NCI-H146 treated with DMSO at 0.1 percent for 48 hours (cell line): Measurements from ENCODE around the gene SCAF4.
"Not testable (repeated sequence)": the region's sequence is repeated elsewhere in the genome, so short reads cannot be mapped to it uniquely, and the experiment has no call there.

ENCODE experiments used
- DNase-seq: peaks from one replicate; lab custom pipeline; 2025; ENCODE audit not compliant: unreplicated experiment; lab: John Stamatoyannopoulos, UW

Gene SCAF4

DNA sequence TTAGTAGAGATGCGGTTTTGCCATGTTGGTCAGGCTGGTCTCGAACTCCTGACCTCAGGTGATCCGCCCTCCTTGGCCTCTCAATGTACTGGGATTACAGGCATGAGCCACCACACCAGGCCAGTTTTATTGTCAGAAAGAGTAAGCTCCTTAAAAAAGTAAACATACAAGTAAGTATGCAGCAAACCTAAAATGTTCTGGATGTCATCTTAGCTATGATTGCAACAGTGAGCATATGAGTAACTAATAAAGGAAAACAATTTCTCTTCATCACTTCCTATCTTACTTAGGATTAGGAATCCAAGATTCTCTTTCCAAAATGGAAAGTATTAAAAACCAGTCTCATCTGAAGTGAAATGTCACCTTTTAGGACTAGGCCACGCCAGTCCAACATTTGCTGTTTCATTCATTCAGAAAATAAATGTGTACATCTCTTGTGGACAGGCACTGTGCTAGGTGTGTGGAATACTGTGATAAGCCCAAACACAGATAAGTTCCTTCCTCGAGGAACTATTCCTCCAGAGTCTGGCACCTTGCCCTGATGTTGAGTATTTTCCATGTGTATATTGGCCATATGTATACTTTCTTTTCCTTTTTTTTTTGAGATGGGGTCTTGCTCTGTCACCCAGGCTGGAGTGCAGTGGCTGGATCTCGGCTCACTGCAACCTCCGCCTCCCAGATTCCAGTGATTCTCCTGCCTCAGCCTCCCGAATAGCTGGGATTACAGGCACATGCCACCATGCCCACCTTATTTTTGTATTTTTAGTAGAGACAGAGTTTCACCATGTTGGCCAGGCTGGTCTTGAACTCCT, 5.9 kb upstream of the SCAF4 start:
- not testable (repeated sequence) for DNase-seq

DNA sequence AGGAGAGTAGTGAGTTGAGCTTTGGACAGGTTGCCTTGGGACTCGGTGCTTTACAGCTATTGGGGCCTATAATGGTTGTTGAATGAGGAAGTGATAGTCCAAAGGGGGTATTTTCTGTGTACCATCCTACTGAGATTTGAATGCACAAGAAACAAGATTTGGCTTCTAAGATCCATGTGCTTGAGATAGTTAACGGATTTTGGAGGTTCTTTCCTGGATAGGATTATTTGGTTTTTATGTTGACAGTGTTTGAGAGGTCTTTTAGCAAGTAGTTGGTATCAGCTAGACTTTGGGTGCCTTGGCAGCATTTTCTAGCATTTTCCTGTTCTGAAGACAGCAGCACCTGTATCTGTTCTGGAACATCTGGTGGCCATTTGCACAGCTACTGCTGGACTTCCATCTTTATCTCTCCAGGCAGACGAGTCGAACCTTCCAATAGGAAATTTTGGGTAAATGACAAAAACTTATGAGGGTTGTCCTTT, 3.6 kb upstream of the SCAF4 start:
- no peak for DNase-seq

DNA sequence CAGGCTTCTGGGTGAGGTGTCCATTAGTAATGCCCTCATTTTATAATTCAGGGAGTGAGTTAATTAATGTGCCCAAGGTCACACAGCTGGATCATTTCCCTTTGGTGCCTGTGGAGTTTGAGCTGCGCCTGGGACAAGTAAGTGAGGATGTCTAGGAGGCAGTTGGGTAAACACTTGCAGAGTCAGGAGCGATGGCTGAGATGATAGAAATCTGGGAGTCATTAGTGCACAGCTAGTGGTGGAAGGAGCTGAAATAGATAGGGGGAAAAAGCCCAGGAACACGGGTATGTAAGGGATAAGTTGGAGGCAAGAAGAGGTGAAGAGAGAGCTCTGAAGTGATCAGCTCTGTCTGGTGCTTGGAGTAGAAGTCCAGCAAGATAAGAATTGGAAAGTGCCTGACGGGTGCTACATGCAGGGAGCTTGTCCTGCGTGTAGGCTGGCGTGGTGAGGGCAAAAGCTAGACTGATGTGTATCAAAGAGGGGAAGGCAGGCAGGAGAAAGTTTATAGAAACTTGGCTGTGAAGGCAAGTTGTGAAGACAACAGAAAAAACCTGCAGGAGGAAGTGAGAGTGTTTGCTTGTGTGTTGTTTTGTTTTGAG, 1.7 kb upstream of the SCAF4 start:
- DNase-seq, result no peak

DNA sequence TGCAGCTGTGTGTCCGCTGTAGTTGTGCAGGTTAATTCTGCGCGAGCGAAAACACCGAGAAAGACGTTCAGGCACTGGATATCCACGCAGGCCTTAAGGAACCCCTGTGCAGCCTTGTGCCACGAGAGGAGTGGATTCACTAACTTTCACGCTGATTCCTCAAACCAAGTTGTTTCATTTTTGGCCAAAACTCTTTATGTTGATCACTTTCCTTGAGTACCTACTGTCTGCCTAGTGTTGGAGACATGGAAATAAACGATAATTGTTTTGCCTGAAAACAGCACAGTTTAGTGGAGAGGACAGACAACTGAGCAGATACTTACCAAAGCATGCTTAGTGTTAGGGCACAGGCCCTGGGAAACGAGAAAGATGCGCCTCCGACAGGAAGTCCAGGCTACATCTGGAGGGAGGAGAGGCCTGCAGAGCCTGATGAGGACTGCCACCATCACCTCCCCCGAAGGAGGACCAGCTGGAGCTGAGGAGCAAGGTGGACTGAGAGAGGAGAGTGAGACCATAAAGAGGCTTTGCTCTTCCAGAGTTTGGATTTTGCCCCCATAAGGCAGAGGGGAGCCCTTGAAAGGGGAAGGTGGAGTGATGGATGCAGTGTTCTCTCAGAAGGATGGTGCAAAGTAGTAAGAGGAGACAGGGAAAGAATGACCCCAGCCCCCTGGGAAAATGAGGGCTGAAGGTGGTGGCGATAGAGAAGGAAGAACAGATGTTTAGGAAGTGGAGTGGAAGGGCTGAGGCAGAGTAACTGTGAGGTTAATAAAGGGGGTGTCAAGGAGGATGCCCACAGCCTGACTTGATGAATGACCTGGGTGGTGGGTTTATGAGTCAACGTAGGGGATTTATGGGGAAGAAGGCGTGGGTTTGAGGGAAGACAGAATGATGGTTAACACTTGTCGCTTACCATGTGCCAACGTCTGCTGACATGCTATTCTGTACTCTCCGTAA, 956 bp upstream of the SCAF4 start:
- no peak for DNase-seq

DNA sequence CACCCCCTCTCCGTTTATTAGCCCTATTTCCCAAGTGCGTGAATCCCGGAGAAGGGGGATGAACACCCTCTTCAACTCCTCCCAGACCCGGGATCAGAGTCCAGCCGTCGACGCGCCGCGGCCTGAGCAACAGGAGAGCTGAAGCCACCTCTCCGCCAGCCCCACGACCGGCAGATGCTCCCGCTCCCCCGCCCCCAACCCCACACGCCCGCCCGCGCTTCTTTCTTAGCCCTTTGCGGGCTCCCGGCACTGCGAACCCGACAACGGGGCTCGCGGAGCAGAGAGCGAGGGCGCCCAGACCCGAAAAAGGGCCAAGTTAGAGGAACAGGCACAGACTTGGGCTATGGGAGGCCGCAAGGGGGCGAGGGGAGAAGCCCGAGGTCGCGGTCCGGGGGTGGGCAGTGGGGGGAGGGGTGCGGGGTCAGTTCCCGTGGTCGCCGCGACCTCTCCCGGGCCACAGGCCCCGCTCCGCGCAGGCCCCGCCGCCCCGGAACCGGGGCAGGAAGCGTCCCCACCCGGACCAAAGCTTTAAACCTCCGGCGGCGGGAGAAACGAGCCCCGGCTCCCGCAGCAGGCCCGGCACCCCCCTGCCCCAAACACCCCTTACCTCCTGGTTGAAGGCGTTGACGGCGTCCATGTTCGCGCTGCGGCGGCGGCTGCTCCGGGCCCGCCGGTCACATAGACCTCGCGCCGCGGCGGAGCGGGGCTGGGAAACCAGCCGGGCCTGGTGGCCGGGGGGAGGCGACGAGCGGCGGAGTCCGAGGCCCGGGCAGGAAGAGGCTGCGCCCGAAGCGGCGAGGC, 662 bp downstream of the SCAF4 start:
- DNase-seq, result no peak

DNA sequence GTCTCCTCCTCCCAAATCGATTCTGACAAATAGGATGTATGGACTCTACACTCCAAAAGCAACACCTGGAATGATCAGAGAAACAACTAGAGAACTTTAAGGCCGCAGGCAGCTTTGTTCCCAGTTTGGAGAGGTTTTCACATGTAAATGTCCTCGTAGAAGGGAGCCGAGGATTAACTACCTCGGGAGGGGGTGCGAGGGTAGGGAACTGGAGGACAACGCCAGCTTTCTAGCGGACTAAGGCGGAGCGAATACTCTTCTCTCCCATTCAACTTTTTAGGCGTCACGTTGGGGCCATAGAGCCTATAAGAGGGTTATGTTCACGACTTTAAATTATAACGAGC, 1.2 kb downstream of the SCAF4 start:
- no peak for DNase-seq

DNA sequence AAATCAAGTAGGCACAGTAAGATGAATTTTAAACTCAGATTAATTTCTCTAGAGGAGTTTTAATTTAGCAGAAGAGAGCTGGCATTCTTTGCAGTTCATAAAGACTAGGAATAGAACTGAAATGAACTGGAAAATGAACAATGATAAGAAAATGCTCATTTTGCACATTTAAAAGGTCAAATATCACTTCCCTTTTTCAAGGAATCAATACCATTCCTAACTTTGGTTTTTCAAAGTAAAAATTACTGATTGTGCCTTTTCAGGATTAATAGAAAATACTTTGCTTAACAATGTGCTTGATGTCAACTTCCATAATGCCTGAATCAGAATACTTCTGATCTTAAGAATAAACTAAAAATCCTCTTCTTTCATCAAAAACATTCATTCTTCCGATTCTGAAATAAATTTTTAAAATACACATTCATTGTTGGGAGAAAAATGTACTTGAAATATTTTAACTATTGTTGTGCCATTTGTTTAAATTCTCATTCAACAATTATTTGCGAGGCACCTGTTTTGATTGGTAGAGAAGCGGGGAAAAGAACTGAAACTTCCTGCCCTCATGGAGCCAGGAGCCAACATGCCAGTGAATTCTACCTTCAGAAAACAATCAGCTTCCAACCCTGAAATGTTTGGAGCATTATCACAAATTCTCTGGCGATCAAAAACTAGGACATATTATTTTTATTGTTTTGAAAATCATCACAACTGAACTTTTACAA, 2.1 kb downstream of the SCAF4 start:
- no peak for DNase-seq

DNA sequence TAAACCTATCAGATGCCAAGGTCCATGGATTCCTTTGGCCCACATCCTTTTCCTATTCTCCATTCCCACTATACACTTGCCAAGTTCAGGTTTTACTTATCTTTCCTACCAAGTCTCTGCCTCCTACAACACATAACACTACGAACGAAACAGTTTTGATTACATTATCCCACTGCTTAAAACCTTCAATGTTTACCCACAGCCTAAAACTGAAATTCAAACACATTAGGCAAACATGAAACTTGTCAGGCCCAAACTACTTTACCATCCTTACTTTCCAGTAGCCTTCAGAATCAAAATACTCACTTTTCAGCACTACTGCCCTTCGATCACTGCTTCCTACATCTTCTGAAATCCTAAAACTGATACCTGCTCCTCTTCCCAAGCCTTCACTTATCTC, 3.0 kb downstream of the SCAF4 start:
- DNase-seq, result no peak

DNA sequence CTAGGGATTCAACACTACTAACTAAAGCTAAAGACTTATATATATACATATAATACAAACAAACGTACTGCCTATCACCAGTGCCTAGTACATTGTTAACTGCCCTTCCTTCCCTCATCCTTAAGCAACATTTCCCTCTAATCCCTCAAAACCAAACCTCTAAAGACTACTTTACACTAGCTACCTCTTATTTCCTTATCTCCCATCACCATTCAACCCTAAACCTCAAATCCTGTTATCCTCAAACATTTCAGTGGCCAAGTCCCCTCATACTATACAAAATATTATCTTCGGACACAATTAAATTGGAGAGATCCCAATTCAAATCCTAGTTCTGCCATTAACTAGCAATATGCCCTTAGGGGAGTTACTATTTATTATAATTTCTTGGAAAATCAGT, 3.7 kb downstream of the SCAF4 start:
- DNase-seq, result no peak

DNA sequence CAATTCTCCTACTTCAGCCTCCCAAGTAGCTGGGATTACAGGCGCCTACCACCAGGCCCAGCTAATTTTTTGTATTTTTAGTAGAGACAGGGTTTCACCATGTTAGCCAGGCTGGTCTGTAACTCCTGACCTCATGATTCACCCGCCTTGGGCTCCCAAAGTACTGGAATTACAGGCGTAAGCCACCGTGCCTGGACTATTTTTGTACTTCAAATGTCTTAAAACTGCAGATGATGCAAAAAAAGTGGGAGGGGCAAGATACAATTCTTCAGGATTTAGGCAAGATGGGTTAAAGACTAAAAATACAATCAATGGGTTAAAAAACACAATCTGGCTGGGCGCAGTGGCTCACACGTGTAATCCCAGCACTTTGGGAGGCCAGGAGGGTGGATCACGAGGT, 4.7 kb downstream of the SCAF4 start:
- DNase-seq, result no peak

DNA sequence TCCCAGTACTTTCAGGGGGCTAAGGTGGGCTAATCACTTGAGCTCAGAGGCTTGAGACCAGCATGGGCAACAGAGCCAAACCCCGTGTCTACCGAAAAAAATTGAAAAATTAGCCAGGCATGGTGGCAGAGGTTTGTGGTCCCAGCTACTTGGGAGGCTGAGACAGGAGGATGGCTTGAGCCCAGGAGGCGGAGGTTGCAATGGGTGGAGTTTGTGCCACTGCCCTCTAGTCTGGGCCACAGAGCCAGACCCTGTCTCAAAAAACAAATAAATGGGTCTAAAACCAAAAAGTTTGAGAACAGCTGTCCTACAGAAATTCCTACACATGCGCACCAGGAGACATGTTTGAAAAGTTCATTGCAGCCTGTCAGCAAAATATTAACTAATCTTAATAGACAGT, 5.5 kb downstream of the SCAF4 start:
- no peak for DNase-seq

DNA sequence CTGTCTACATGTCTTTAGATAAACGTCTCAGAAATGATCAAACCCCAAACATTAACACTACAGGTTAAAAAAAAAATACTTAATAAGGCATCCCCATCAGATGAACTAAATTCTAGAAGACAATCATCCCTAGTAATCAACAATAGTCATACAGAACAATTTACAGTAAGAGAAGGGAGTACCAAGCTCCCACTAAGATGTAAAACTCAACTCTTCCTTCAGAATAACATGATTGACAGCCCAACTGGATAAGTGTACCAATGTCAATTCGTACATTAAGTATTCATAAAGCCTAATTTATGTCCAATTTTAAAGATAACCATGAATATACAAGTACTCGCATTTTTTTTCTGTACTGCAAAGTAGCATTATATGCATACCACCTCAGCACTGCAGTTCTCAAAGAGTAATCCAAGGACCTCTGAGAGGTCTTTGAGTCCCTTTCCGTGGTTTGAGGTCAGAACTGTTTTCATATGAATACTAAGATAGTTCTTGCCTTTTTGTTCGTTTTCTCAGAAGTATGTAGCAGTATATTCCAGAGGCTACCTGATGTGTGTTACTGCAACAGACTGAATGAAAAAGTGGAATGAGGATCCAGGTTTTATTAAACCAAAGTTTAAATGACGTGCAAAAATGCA, 6.6 kb downstream of the SCAF4 start:
- no peak for DNase-seq

DNA sequence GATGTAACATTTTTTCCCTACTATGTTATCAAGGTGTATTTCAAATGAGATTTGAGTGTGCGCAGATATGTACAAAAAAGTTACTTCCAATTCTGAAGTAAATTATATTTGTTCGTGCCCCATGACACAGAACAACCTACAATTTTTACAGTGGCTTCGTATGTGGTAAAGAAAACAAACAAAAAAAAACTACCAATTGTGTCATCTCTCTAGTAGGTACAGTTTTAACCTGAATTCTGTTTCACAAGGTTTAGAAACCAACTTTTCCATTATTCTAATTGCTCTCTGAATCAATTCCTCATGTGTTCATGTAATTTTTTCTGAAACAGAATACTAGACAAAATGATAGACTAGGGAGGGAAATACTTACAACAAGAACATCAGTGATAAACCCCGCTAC, 7.4 kb downstream of the SCAF4 start:
- no peak for DNase-seq

DNA sequence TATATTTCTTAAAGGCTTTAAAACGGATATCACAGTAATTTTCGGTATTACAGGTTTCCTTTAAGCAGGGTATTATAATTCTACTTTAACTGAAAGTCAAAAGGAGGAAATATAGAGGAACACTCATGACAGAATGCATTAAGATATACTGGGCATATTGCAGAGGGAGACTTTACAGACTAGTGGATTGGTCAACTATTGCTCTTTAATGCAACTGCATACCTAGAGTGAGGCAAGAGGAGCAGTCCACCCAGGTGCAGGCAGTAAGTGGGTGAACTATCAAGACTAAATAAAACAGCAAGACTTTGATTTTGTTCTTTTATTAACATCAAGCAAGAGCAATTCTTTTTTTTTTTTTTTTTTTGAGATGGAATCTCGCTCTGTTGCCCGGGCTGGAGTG, 10.5 kb downstream of the SCAF4 start:
- no peak for DNase-seq

DNA sequence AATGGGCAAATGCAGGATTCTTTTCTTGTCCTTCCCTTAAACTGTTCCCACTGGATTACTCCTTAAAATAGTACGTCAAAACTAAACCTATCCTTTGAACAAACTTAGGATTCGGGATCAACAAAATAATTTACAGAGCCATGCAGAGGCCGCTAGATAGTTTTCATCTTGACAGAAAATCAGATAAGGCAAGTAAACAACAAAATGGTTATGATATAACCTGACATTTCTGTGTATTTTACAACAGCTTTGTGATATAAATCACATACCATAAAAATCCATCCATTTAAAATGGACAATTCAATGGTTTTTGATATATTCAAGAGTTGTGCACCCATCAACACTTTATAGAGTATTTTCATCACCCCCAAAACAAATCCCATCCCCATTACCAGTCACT, 11.2 kb downstream of the SCAF4 start:
- no peak for DNase-seq

DNA sequence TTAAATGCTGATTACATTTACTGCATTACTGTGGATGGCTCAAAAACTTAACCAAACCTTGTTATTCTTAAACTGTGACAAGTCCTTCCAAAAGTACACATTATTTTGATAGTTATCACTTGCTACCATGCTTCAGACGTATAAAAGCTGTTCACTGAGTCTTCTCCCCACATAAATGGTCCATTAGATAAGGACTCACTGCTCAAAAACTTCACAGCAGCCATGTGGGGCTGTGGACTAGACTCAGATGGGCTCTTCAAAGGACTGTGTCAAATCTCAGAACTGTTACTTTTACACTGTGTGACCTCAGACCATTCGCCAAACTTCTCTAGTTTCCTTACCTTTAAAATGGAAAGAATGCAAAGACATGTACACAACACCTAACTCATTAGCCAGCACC, 11.6 kb downstream of the SCAF4 start:
- no peak for DNase-seq

DNA sequence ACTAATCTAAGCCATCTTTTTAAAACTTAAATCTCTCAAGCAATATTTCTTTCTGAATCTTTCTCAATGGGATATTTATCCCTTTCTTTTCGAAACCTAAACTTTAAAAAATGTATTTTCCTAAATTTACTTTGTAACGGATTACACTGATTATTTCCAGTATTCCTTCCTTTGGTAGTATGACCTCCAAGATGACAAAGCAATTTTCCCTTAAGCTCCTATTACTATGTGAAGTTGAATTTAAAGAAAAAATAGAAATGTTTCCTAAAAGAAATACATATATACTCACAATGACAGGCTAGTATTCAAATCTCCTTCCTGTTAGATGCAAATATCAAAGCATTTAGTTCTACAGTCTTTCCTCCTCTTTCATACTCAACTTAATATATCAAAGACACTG, 15.8 kb downstream of the SCAF4 start:
- no peak for DNase-seq

DNA sequence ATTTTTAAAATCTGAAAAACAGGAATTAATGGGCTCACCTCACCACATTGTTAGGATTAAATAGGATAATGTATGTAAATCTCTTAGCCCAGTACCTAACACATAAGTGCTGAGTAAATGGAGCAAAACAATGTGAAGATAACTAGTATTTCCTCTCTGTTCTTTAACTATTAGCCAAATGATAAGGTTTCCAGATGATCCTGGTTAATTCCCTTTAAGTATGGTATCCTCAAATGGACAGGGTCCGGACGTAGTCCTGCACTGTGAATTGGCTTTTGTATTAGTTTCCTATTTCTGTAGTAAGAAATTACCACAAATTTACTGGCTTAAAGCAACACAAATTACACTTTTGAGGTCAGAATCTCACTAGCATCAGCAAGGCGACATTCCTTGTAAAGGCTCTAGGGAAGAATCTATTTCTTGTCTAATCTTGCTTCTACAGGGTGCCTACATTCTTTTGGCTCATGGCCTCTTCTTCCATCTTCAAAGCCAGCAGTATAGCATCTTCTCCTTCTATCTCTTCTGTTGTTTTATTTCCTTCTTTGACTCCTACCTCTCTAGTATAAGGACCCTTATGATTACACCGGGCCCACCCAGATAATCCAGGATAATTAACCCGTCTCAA, 17.1 kb downstream of the SCAF4 start:
- no peak for DNase-seq

DNA sequence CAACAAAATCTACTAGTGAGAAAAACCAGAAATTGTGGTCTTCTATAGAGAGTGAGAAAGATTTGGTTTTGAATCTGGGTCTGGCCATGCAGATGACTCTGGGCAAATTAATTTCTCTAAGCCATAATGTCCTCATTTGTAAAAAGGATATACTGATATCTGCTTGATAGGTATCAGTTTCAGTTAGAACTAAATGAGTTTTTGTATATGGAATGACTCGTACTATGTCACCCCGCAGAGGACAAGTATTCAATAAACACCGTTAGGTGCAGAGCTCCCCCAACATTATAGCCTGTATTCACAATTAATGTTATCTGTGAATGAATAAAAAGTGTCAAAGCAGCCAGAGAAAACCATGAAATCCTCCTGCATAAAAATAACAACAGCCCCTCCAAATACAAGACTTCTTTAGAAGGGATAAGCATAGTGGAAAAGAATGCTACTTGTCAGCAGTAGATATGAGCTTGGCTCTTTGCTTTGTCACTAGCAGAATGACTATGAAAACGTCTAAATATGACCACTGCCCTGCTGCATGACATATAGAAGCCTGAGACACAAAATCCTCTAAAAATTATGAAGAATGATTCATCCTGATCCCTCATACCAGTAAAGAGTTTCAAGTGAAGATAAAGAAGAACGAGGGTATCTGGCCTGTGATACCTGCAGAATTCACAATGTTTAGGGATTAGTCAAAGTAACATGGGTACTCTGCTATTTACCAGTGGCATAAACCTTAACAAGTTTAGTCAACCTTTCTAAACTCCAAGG, 17.8 kb downstream of the SCAF4 start:
- DNase-seq, result no peak
